Testis (tissue), 2 donors: Measurements from ENCODE around the gene FYN.

Source experiments
- POLR2A ChIP-seq: fragments of 450-650 bp; IDR thresholded peaks from one replicate; pipeline ENCODE4 v1.6.1; 2017; ENCODE audit warnings: antibody characterized with exemption, mild to moderate bottlenecking, moderate library complexity
- TF ChIP-seq, protein P1 (sequence below), 3 experiments: fragments of 450-650 bp in 2 of 3; fragments of 200-600 bp in 1 of 3; sonication (generic) in 1 of 3; IDR thresholded peaks; one replicate each; pipeline ENCODE4 v1.5.1; 2016 to 2019; ENCODE audit warnings: antibody characterized with exemption in 3 of 3, mild to moderate bottlenecking in 2 of 3, moderate library complexity in 1 of 3

DNA sequence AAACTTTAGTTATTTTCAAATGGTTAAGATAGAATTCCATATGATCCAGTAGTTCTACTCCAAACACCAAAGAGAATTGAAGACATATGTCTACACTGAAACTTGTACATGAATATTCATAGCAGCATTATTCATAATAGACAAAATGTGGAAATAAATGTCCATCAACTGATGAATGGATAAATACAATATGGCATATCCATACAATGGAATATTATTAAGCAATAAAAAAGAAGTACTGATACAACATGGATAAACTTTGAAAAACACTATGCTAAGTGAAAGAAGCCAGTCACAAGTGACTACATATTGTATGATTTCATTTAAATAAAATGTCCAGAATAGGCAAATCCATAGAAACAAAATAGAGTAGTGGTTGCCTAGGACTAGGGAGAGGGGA lies 234.0 kb downstream of the FYN start:
- TF ChIP-seq, protein P1, sequence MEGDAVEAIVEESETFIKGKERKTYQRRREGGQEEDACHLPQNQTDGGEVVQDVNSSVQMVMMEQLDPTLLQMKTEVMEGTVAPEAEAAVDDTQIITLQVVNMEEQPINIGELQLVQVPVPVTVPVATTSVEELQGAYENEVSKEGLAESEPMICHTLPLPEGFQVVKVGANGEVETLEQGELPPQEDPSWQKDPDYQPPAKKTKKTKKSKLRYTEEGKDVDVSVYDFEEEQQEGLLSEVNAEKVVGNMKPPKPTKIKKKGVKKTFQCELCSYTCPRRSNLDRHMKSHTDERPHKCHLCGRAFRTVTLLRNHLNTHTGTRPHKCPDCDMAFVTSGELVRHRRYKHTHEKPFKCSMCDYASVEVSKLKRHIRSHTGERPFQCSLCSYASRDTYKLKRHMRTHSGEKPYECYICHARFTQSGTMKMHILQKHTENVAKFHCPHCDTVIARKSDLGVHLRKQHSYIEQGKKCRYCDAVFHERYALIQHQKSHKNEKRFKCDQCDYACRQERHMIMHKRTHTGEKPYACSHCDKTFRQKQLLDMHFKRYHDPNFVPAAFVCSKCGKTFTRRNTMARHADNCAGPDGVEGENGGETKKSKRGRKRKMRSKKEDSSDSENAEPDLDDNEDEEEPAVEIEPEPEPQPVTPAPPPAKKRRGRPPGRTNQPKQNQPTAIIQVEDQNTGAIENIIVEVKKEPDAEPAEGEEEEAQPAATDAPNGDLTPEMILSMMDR (IDR thresholded peaks at IDR 0.05): no peak
- no peak for TF ChIP-seq POLR2A
